ENCODE results near the gene RAB35.
A peak's percentile ranks its signal among the peaks of the same experiment; 100 is the strongest.

RAB35 gene

DNA sequence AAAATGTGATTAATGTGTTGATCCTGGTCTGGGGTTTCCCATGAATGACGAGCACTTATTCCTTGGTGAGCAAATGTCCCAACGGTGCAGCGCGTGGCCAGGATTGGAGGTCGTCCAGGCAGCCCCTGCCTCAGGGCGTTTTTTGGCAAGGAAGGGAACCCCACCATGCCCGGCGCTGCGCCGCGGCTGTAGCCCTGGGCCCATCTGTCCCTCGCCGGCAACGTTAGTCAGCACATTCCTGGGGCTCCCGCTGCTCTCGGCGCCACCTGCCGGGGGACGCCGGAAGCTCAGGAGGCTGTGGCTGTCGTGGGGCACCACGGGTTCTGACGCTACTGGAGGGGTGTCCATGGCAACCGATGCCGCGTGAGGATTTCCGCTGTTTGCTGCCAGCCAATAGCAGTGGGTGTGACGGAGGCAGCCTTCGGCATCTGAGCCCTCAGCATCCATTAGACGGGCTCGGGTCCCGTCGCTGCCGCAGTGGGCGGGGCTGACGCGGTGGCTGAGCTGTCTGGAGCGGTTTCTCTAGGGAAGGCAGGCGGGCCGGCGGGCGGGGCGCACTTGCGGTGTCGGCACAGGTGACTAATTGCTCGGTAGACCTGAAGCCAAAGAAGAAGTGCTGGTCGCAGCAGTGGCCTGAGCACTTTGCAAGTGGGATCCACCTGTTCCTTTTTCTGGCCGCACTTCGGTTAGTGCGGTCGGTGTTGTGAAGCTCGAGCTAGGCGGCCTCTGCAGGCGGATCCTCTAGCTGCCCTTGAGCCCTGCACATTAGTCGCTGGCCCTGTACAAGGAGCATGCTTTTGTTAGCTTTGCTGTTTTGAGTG, 29.5 kb downstream of the RAB35 start:
- DNase-seq (ENCODE audit: low read depth): peak; percentile 97

DNA sequence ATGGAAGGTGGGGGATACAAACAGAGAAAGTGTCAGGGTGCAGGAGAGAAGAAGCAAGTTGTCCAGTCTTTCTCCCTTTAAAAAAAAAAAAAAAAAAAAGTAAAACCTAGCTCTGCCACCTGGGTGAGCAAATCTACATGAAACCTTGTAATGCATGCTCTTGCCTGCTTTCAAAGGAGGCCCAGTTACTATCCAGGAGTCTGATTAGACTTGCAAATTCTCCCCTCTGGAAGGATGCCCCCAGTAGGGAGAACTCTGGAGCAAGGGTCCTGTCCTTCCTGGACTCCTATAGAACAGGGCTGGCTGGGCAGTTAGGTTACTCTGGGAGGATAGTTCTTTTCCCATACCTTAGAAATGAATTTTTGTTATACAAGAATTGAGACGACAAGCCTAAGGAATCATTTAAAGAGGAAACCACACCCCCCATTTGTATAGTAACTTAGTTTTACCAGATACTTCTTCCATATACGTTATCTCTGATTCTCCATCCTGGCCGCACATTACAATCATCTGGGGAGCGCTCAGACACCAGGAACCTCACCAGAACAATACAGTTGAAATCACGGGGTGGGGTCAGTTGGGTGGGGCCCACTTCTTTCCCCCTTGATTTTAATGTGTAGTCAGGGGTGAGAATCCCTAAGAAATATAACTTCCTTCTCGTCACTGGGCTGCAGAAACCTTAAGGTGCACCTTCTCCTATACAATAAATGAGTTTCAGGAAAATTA, 30.5 kb downstream of the RAB35 start:
- no peak for DNase-seq (ENCODE audit: low read depth)

DNA sequence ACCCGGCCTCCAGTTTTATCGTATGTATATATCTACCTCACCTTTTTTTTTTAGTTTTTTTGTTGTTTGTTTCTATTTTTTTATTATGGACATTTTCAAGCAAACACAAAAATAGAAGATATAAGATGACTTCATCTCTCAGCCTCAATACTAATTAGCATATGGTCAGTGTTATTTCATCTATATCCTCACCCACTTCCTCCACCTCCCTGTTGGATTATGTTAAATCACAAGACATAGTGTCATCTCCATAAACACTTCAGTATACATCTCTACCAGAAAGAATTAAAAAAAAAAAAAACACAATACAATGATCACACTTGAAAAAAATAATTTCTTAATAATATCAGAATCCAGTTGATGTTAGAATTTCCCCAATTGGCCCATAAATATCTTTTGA, 34.9 kb downstream of the RAB35 start:
- no peak for DNase-seq (ENCODE audit: low read depth)

DNA sequence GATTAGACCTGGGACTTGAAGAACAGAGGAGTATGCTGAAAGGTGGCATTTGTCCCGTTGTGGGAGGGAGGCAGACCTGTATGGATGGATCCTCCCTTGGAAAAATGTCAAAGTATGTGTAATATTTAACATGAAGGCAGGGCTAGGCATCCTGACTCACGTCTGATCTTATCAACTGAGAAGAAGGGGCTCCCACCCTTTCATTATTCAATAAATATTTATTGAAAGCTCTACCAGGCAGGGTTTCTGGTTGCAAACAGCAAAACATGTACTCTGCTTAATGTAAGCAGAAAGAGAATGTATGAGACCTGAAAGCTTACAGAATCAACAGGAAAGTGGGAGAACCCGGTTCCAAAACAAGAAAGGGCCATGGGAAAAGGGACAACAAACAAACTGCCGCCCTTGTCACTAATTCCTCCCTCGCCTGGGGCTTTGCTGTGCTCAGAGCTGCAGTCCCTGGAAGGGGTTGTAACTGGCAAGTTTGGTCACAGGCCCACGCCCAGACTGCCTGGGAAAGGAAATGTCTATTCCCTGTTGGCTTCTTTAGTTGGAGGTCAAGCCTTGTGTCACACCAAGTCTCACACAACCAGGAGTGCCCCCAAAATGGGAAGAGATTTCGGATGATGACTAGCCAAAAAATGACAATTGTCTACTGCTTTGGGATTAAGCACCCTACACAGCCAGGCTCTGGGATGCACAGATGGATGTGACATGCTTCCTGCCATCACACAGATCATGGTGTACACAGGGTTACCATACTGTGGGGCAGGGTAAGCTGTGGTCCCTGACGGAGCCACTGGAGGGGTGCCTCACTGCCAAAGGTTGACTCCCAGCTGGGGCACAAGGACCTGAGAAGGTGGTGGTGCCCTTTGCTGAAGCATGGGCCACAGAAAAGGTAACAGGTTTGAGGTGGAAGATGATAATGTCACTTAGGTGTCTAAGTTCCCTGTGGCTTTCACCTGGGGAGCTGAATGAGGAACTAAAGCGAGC, 36.8 kb downstream of the RAB35 start:
- no peak for DNase-seq (ENCODE audit: low read depth)

DNA sequence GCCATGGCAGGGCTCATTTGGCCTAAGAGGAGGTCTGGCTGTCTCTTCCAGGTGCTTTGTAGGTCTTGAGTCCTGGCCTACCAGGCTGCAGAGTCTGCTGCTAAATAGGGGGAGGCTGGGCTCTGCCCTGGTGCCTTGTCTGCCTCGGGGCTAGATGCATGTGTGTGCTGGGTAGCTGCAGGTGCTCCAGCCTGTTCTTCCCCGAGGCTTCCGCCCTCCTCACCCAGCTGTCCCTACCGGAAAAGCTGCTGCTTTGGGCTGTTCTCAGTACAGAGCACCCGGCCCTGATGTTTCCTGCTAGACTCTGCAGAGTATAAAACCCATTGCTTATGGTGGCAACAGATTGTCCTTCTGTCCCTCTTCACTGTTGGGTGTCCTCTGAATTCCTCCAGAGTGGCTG, 37.7 kb downstream of the RAB35 start:
- DNase-seq (ENCODE audit: low read depth): no peak

DNA sequence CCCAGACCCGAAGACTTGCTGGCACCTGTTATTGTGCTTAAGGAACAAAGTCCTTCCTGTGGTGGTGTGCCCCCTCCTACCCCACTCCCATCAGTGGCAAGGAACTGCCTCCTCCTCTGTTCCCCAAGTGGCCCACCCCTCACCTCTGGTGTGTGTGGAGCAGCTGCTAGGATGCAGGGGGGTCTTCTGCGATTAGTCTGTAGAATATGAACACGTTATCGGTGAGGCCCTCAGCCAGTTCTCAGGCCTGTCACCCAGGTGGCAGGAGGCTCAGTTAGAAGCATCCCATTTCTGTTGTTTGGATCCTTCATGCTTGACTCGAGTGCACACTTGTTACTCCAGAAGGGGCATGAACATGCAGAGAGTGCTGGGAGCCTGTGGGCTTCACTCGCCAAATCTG, 39.3 kb downstream of the RAB35 start:
- no peak for DNase-seq (ENCODE audit: low read depth)

DNA sequence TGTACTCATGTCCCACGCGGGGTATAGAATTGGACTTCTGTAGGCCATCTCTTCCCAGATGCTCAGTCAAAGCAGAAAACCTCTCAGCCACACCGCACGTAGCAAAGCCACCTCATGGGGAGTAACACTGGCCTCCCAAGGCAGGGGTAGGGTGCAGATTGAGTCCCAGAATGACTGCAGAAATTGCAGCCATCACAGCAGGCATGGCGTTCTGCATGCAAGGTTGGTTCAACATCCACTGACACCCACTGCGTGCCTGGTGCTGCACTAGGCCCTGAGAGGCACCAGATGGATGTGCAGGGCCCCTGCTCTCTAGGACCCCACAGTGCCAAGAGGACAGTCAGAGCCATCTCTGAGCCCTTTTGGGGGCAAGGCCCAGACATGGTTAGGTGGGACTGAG, 39.9 kb downstream of the RAB35 start:
- DNase-seq (ENCODE audit: low read depth): no peak

DNA sequence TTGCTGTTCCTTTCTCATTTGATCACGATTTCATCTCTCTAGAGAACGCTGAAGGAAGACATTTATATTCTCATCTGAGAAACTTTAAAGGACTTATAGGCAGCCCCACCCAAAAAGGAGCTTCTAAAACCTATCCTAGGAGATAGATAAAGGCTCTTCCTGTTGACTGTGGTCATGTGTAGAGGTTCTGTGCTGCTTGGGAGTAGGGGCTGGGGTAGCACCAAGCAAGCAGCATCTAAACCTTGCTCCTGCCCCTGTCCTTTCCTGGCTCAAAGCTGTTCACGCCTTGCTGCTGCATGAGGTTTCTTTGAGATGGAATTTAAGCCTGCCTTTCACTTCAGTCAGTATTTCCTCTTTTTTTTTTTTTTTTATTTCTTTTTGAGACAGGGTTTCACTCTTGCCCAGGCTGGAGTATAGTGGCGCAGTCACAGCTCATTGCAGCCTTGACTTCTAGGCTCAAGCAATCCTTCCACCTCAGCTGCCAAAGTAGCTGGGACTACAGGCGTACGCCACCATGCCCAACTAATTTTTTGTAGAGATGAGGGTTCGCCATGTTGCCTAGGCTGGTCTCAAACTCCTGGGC, 41.4 kb downstream of the RAB35 start:
- DNase-seq (ENCODE audit: low read depth): no peak

DNA sequence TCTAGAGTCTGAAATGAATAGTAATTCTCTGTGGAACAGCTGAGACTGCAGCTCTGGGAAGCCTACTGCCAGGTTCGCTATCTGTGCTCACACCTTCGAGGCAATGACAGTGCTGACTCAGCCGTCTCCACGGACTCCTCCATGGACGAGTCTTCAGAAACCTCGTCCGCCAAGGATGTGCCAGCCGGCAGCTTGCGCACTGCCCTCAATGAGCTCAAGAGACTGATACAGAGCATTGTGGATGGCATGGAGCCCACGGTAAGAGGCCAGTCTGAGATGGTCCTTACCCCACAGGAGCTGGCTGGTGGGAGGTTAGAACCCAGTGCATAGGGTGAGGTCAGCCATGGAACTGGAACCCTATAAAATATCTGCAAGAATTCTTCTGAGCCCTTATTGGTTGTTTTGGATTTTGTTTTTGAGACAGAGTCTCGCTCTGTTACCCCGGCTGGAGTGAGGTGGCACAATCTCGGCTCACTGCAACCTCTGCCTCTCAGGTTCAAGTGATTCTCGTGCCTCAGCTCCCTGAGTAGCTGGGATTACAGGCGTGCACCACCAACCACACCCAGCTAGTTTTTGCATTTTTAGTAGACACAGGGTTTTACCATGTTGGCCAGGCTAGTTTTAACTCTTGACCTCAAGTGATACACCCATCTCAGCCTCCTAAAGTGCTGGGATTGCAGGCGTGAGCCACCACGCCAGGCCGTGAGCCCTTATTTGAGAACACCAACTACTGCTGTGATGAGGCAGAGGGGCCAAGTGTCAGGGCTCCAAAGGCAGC, 43.9 kb downstream of the RAB35 start:
- DNase-seq (ENCODE audit: low read depth): no peak

DNA sequence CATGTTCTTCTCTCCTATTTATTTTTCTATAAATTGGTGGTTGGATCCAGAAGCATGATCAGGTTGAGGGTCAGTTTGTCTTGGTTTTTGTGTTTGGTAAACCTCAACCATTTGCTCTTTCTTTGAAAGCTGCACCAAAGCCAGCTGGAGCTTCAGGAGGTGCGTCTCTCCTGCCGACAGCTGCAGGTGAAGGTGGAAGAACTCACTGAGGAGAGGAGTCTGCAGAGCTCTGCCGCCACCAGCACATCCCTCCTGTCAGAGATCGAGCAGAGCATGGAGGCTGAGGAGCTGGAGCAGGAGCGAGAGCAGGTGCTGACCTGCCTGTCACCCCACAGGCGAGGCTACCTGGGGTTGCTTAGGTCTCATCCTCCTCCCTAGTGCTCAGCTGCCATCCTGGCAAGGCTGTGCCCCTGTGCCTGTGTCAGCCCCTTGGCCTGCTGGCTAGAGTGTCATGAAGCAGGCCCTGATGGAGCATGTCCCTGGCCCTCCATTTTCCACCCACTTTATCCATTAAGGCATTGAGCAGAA, 45.0 kb downstream of the RAB35 start:
- no peak for DNase-seq (ENCODE audit: low read depth)

DNA sequence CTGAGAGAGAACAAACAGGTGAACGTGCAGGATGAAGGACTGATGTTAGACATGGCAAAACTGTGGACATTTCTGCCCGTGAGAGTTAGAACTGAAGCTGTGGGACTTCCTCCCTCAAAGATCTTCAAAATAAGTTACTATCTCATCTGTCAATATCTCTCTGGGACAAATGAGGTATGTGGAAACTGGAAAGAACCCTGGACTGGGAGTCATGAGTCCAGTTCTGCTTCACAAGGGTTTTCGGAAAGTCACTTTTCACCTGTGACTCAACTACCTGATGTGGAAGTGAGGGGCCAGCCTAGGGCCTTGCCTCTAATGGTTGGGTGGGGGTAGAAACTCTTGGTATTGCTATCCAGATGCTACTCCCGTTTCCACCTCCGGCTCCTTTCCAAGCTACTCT, 47.3 kb downstream of the RAB35 start:
- DNase-seq (ENCODE audit: low read depth): no peak

DNA sequence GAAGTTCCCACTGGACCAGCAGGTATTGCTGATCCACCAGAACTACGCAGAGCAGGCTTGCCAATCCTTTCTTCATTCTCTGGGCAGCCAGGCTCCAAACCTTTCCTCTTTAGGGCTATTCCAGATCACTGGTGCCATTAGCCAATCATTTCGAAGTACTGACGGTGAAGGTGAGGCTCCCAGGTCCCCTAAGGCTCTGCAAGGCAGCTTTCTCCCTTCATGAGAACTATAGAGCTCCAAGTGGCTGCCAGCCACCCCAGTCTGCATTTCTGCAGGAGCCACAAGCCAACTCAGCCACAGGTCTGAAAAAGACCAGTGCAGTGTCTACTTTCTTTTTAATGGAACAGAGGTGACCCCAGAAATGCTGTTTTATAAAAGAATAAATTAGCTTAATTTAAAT, 48.7 kb downstream of the RAB35 start:
- no peak for DNase-seq (ENCODE audit: low read depth)

DNA sequence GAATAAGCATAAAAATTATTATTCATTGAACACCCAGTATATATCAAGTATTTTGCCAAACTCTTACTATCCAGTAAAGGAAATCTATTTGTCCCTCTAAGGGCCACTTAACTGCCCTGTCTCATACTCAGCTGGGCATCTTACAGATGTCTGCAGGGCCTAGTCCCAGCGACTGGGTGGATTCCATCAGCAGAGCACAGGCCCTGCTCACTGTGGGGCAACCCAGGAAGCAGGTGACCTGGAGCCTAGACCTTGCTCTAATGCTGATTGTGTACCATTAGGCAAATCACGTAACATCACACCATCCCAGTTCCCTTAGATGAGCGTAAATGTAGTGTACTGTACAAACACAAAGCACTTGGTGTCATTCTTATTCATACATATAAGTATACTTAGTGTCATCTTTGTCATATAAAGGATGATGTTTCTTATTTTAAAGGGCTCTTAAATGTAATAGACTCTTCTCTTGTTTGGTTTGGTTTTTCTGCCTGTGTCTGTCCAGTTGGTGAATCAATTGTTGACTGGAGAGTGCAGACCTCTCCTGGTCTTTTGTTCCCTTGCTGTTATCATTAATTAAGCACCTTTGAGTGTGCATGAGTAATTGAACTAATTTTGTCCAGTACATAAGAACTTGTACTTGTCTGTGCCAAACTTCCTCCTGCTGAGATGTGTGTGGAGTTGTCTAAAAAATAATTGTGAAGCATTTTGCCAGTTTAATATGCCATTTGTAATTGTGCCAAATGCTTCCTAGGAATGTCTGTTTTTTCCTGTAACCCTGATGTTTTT, 49.3 kb downstream of the RAB35 start:
- no peak for DNase-seq (ENCODE audit: low read depth)

DNA sequence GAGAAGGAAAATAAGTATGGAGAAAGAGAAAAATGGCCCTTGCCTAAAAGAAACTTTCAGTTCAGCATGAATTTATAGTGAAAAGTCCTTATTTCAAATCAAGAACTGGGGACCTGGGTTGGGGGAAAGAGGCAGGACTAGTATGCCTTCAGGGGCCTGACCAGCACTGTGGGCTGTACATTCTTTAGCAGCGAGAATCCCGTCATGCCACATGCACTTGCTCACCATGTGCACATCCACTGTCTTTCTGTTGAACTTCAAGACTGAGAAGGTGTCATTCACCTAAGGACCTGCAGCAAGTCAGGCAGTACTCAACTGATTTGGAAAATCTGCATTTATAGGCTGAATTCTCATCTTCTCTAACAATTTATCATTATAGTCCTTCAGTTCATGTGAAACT, 50.2 kb downstream of the RAB35 start:
- no peak for DNase-seq (ENCODE audit: low read depth)

DNA sequence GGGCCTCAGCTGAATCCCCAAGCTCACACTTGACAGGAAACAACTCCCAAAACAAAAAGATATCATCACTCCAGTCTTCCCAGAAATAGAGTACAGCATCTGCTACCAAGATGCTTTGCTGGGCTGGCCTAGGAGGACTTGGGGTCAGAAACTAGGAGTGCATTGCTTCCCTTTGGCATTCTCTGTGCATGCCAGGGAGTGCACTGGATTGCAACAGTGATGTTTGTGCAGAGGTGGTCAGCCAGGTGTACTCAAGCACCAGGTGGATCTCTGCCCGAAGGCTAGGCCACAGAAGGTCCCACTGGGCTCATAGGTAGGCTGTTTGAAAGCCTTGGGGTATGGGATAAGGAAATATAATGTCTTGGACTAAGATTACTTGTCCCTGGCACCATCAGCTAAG, 51.1 kb downstream of the RAB35 start:
- DNase-seq (ENCODE audit: low read depth): no peak

DNA sequence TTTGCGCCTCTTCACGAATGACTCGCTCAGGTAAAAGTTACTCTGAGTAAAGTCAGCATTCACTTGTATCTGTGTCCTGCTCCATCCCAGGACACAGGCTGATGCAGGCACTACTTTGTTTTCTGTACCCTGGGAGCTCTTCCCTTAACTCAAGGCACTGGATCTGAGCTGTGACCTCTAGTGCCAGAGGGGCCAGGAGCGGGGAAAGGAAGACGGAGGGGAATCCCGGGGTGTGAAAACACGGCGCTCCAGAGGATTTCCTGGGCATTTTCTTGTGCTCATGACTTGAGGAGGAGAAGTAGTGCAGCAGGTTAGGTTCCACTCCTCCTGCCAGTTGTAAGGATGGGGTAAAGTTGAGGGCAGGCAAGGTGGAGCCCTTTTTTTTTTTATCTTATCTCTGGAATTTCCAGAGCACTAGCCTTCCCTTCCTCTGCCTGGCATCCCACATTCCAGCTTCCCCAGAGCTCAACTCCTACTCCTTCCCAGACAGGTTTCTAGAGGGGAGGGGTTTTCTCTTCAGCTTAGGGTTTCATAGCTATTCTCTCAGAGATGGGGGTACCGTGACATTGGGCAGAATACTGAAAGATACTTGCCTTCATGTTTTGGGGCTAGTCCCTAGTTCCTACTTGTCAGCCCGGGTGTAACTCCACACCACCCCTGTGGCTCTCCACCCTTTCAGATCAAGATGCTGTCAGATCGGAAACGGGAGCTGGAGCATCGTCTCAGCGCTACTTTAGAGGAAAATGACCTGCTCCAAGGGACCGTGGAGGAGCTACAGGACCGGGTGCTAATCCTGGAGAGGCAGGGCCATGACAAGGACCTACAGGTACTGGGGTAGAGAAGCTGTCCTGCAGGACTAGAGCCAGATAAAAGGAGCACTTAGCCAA, 52.3 kb downstream of the RAB35 start:
- DNase-seq (ENCODE audit: low read depth): no peak

DNA sequence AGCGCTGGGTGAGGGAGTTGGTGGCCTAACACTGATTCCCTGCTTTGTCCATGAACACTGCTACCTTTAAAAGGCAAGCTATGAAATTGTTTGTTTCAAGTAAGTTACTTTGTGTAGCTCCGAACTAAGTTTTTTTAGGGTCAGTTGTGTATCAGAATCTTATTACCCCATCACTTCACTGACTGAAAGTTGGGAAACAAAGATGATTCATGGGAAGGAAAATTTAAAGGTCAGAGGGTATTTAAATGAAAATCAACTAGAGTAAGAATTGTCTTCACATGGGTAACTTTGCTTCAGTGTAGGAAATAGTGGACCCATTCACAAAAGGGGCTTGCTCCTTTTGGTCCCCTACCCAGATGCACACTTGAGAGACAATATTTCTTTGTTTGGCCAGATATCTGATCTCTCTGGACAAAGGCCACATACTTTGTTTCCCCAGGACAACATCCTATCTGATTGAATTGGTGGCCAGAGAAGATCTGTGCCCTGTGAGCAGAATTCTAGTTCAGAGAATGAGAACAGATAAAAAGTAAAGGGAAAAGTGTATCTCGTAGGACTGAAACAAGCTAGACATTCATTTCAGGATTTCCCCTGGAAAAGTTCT, 53.5 kb downstream of the RAB35 start:
- DNase-seq (ENCODE audit: low read depth): no peak

DNA sequence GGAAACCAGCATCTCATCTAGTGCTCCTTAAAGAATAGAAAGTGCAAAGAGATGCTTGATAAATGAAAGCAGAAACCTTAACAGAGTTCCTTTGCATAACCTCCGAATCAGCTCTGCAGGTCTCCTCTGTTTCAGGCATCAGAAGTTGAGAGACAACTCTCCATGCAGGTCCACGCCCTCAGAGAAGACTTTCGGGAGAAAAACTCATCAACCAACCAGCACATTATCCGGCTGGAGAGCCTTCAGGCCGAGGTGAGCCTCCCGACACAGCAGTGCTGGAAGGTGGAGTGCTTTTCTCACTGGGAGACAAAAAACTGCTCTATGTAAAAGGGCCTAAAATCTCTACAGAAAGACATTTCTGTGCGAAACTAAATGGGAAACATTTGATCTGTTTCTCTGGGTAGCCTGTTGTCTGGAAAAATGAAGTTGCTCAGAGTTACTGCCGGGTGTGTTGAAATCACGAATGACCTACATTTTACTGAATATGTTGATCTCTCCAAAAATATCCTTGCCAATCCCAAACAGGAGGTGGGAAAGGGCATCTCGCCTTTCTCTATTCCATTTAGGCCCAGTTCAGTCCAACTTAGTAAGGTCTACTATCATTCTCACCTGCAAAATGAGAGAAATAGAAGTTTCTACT, 54.9 kb downstream of the RAB35 start:
- DNase-seq (ENCODE audit: low read depth): no peak
